Keratinocyte (primary cell): ENCODE results near the gene CLDN9. TPM values are rescaled to one million over a fixed set of nuclear protein-coding genes. Genes with fewer than 3 reads are reported as not detected.

ENCODE experiments used
- DNase-seq: peaks from one replicate; pipeline ENCODE4 v3.0.0-alpha.2; 2011; ENCODE audit warnings: low read depth, missing footprints, low spot score
- FAIRE-seq: peaks from 2 replicates; lab custom pipeline; 2011; peaks lifted over from hg19 to GRCh38; lab: Jason Lieb, UNC
- H2AFZ ChIP-seq: 2 replicates; pipeline ENCODE4 v1.6.0; 2012; ENCODE audit warnings: low read length, control low read depth, inconsistent platforms; ENCODE audit not compliant: control insufficient read depth
- H3K27ac ChIP-seq: 2 replicates; pipeline ENCODE4 v1.5.1; 2011; ENCODE audit warnings: low read length; ENCODE audit not compliant: control insufficient read depth, insufficient read depth
- H3K27me3 ChIP-seq: 3 replicates; pipeline ENCODE4 v1.6.0; 2011; ENCODE audit warnings: low read length; ENCODE audit not compliant: control insufficient read depth, insufficient read depth; ENCODE audit errors: extremely low read depth
- H3K36me3 ChIP-seq, 2 experiments: 2 replicates in 1 of 2; 3 replicates in 1 of 2; pipeline ENCODE4 v1.5.1; 2011; ENCODE audit warnings: low read length in 2 of 2, mild to moderate bottlenecking in 1 of 2; ENCODE audit not compliant: control insufficient read depth in 2 of 2, insufficient read depth in 2 of 2; ENCODE audit errors: extremely low read depth in 1 of 2
- H3K4me1 ChIP-seq: 3 replicates; pipeline ENCODE4 v1.5.1; 2011; ENCODE audit warnings: low read length; ENCODE audit not compliant: control insufficient read depth, insufficient read depth; ENCODE audit errors: extremely low read depth
- H3K4me2 ChIP-seq: 3 replicates; pipeline ENCODE4 v1.6.0; 2011; ENCODE audit warnings: low read depth, low read length; ENCODE audit not compliant: control insufficient read depth, insufficient read depth; ENCODE audit errors: extremely low read depth
- H3K4me3 ChIP-seq, 3 experiments: fragments of 200-600 bp in 1 of 3; sonication (generic) in 1 of 3; 2 replicates in 2 of 3; 3 replicates in 1 of 3; pipeline ENCODE4 v1.5.1; 2011 to 2016; ENCODE audit warnings: low read length in 3 of 3, mild to moderate bottlenecking in 3 of 3, control low read depth in 2 of 3, inconsistent platforms in 1 of 3, low read depth in 1 of 3, mixed read lengths in 1 of 3, mixed run types in 1 of 3, moderate library complexity in 1 of 3; ENCODE audit not compliant: control insufficient read depth in 2 of 3, insufficient read depth in 2 of 3; ENCODE audit errors: extremely low read depth in 1 of 3
- H3K79me2 ChIP-seq: 2 replicates; pipeline ENCODE4 v1.6.0; 2012; ENCODE audit warnings: low read length; ENCODE audit not compliant: control insufficient read depth, insufficient read depth
- H3K9ac ChIP-seq: 3 replicates; pipeline ENCODE4 v1.6.0; 2011; ENCODE audit warnings: low read length; ENCODE audit not compliant: control insufficient read depth, insufficient read depth; ENCODE audit errors: extremely low read depth
- H3K9me1 ChIP-seq: 3 replicates; pipeline ENCODE4 v1.6.0; 2011; ENCODE audit warnings: low read length; ENCODE audit not compliant: control insufficient read depth, insufficient read depth; ENCODE audit errors: extremely low read depth
- H3K9me3 ChIP-seq: 2 replicates; pipeline ENCODE4 v1.5.1; 2012; ENCODE audit warnings: low read depth, low read length; ENCODE audit not compliant: control insufficient read depth
- H4K20me1 ChIP-seq: 3 replicates; pipeline ENCODE4 v1.6.0; 2011; ENCODE audit warnings: low read length; ENCODE audit not compliant: control insufficient read depth, insufficient read depth; ENCODE audit errors: extremely low read depth
- EZH2 ChIP-seq: IDR thresholded peaks from one replicate; pipeline ENCODE4 v1.6.1; 2012; ENCODE audit warnings: inconsistent platforms, mild to moderate bottlenecking, low read length, moderate library complexity
- dilution Hi-C: fragments of 300-500 bp; cut with MboI; formaldehyde crosslinking; loops from one replicate; pipeline ENCODE4 v1.7.0; 2020; ENCODE audit warnings: low sequenced_read_pairs; ENCODE audit not compliant: extremely low pct_ligation_motif_present
- polyA plus RNA-seq, 5 experiments: library from polyadenylated mRNA; depleted of rRNA in 3 of 5; stranded (reverse) in 3 of 5; stranded (forward) in 1 of 5; unstranded in 1 of 5; fragments of >200 nt; gene quantifications; 1 replicate in 1 of 5; 2 replicates in 3 of 5; 3 replicates in 1 of 5; pipeline versions ENCODE4 v1.2.1 to v1.2.3, GENCODE V29; 2011 to 2012; ENCODE audit warnings: missing spikeins in 2 of 5, low read depth in 1 of 5, low replicate concordance in 1 of 5
- TF ChIP-seq, protein P1 (sequence below), 3 experiments: IDR thresholded peaks in 1 of 3; conservative IDR thresholded peaks in 1 of 3; optimal IDR thresholded peaks in 1 of 3; 2 replicates in 2 of 3; 3 replicates in 1 of 3; pipeline versions ENCODE3 to v1.5.1; 2011; ENCODE audit warnings: low read length in 3 of 3, mild to moderate bottlenecking in 3 of 3, moderate library complexity in 2 of 3, control low read depth in 1 of 3, inconsistent platforms in 1 of 3; ENCODE audit not compliant: insufficient read depth in 2 of 3; ENCODE audit errors: extremely low read depth in 1 of 3

The CLDN9 gene
- polyA plus RNA-seq, 1 donor (not counting 4 experiments of a cell fraction or from before 2014, with no cell fraction given): not detected

DNA sequence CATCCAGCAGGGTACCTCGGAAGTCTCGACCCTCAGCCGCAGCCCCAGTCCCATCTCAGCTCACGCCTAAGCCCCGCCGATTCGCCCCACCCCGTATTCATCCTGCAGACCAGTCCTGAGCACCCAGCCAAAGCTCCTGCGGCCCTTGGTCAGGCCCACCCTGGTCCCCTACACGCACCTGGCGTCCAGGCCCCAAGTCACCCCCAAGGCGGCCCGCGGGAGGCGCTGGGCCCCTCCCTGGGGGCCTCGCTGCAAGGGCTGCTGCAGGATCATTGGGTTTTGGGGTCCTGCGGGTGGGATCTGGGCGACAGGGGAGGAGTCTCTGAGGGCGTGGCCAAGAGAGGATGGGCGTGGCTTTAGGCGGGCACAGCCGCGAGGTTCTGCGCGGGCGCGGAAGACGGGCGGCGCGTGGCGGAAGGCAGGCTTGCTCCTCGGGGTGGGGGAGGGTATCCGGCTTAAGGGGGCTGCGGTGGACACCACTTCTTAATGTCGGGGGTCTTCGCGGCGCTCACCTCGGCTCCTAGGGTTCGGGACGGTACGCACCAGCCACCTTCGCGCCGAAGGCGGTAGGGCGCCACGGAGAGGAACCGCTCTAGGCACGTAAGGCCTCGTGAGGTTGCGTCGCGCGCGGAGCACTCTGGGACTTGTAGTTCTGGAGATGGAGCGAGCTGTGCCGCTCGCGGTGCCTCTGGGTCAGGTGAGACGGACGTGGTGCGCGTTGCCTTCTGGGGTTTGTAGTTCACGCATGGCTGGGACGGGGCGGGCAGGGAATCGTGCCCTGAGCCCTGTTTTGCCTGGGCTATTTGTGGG lies 11.2 kb downstream of the CLDN9 start, which contains the start of the genes HCFC1R1 and THOC6:
HCFC1R1 (minus strand) TSS at position 274 of the 810 bp plus-strand sequence; CDS start at position 273, 1 bp downstream.
THOC6 (plus strand) TSS at position 367 of the 810 bp plus-strand sequence; CDS start at position 659, 292 bp downstream.
- no peaks in the 10 kb centered on the region for H4K20me1 ChIP-seq
- peak within 1 kb of the TSS; percentile 80 to 85 (median 84) for H3K4me3 ChIP-seq
- peak within 1 kb of the TSS; percentile 97 for H3K27ac ChIP-seq
- H3K9me1 ChIP-seq: no peaks in the 10 kb centered on the region
- H3K4me2 ChIP-seq: peak within 1 kb of the TSS; percentile 81
- H3K9ac ChIP-seq: peak within 1 kb of the TSS; percentile 97
- peaks cover 14 to 28% of the 10 kb centered on the region in 2 experiments for H3K36me3 ChIP-seq
- FAIRE-seq: peak; percentile 88
- H3K4me1 ChIP-seq: peaks cover 21% of the 10 kb centered on the region
- no peaks in the 10 kb centered on the region for H3K27me3 ChIP-seq
- no peaks in the 10 kb centered on the region for H3K79me2 ChIP-seq
- no peak within 1 kb of the TSS for H2AFZ ChIP-seq
- no peak for TF ChIP-seq EZH2
- TF ChIP-seq, protein P1, sequence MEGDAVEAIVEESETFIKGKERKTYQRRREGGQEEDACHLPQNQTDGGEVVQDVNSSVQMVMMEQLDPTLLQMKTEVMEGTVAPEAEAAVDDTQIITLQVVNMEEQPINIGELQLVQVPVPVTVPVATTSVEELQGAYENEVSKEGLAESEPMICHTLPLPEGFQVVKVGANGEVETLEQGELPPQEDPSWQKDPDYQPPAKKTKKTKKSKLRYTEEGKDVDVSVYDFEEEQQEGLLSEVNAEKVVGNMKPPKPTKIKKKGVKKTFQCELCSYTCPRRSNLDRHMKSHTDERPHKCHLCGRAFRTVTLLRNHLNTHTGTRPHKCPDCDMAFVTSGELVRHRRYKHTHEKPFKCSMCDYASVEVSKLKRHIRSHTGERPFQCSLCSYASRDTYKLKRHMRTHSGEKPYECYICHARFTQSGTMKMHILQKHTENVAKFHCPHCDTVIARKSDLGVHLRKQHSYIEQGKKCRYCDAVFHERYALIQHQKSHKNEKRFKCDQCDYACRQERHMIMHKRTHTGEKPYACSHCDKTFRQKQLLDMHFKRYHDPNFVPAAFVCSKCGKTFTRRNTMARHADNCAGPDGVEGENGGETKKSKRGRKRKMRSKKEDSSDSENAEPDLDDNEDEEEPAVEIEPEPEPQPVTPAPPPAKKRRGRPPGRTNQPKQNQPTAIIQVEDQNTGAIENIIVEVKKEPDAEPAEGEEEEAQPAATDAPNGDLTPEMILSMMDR (optimal IDR thresholded peaks at IDR 0.05 in 1 of 3, IDR thresholded peaks at IDR 0.05 in 1 of 3, conservative IDR thresholded peaks at IDR 0.05 in 1 of 3; ENCODE audit: extremely low read depth in 1 of 3, insufficient read depth in 2 of 3, low read length in 3 of 3): peak in 1 of 3 experiments; percentile 12
- dilution Hi-C loops: no loop called here
- DNase-seq: peak; percentile 88
- H3K9me3 ChIP-seq: no peaks in the 10 kb centered on the region

DNA sequence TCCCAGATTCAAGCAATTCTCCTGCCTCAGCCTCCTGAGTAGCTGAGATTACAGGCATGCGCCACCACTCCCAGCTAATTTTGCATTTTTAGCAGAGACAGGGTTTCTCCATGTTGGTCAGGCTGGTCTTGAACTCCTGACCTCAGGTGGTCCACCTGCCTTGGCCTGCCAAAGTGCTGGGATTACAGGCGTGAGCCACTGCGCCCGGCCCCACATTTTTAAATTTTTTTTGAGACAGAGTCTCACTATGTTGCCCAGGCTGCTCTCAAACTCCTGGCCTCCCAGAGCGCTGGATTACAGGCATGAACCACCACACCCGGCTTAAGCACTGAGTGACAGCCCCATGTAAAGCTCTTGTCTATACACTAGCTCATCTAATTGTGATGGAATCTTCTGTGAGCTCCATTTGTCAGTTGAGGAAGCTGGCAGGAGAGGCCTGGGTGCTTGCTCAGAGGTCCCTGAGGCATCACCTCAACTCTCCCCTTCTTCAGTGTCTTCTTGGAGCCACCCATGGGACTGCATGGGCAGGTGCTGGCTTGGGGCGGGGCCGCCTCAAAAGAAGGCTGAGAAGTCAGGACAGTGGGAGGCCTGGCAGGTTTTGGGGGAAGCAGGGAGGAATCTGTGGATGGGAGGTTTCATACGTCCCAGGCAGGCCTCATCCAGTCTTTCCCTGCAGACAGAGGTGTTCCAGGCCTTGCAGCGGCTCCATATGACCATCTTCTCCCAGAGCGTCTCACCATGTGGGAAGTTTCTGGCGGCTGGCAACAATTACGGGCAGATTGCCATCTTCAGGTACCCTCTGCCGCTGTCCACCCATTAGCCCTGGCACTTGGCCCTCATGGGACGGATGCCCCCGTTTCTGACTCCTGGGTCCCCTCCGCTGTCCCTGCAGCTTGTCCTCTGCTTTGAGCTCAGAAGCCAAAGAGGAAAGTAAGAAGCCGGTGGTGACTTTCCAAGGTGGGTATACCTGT lies 12.6 kb downstream of the CLDN9 start:
- FAIRE-seq (no peak), DNase-seq (no peak)
- Histone ChIP-seq H3K27me3 (peaks cover 14% of the 10 kb centered on the region), H3K9me1 (no peaks in the 10 kb centered on the region), H3K36me3 (peaks cover 16 to 28% of the 10 kb centered on the region in 2 experiments), H3K9me3 (no peaks in the 10 kb centered on the region), H3K4me1 (peaks cover 24% of the 10 kb centered on the region), H3K9ac (no peak overlapping the region), H4K20me1 (no peaks in the 10 kb centered on the region), H3K79me2 (no peaks in the 10 kb centered on the region), H2AFZ (no peak overlapping the region), H3K4me3 (no peak overlapping the region), H3K4me2 (no peak overlapping the region), H3K27ac (no peak overlapping the region)
- no peak for TF ChIP-seq EZH2
- TF ChIP-seq, protein P1 (optimal IDR thresholded peaks at IDR 0.05 in 1 of 3, IDR thresholded peaks at IDR 0.05 in 1 of 3, conservative IDR thresholded peaks at IDR 0.05 in 1 of 3; ENCODE audit: extremely low read depth in 1 of 3, insufficient read depth in 2 of 3, low read length in 3 of 3): no peak
- dilution Hi-C loops: no loop called here
